Measurements from ENCODE around the gene LAMTOR1. TPM values are rescaled to one million over a fixed set of nuclear protein-coding genes. Genes with fewer than 3 reads are reported as not detected.
"Not testable (repeated sequence)": the region's sequence is repeated elsewhere in the genome, so short reads cannot be mapped to it uniquely, and the experiment has no call there.

LAMTOR1 gene
- total and polyA plus RNA-seq, 4 donors = 51.2 to 231 (median 111) TPM

DNA sequence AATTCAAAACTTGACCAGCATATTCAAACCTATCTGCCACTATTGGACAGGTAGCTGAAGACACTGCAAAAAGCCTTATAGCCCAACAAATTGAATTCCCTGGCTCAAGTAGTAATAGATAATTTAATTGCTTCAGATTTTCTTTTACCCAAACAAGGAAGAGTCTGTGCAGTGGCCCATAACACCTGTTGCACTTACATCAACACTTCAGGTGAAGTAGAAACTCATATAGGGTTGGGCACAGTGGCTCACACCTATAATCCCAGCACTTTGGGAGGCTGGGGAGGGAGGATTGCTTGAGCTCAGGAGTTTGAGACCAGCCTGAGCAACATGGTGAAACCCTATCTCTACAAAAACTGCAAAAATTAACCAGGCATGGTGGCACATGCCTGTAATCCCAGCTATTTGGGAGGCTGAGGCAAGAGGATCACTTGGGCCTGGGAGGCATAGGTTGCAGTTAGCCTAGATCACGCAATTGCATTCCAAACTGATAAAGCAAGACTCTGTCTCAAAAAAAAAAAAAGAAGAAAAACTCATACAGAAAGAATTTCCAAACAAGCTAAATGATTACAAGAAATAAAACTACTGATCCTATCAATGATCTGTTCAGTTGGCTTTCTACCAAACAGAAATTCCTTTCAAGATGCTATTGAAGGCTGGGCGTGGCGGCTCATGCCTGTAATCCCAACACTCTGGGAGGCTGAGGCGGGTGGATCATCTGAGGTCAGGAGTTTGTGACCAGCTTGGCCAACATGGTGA, 41.9 kb upstream of the LAMTOR1 start:
- H3K4me1 ChIP-seq (ENCODE audit: control insufficient read depth in 5 of 5, insufficient read depth in 5 of 5, low read length in 5 of 5) = no peaks in the 10 kb centered on the region
- no peak for DNase-seq
- H3K4me3 ChIP-seq = no peak overlapping the region
- no peaks in the 10 kb centered on the region for H3K36me3 ChIP-seq (ENCODE audit: control insufficient read depth in 4 of 4, insufficient read depth in 4 of 4, low read length in 4 of 4)
- no peak overlapping the region for H3K27ac ChIP-seq (ENCODE audit: low read depth in 1 of 2, low read length in 1 of 2)
- H3K9me3 ChIP-seq (ENCODE audit: control insufficient read depth in 4 of 4, insufficient read depth in 3 of 4, low read length in 3 of 4) = no peaks in the 10 kb centered on the region
- 87 to 92% methylated on average over 4 of the region's 4 CpGs for WGBS, 2 donors
- no peak for ATAC-seq (ENCODE audit: insufficient read depth, low FRiP score)
- TF ChIP-seq, protein P1, sequence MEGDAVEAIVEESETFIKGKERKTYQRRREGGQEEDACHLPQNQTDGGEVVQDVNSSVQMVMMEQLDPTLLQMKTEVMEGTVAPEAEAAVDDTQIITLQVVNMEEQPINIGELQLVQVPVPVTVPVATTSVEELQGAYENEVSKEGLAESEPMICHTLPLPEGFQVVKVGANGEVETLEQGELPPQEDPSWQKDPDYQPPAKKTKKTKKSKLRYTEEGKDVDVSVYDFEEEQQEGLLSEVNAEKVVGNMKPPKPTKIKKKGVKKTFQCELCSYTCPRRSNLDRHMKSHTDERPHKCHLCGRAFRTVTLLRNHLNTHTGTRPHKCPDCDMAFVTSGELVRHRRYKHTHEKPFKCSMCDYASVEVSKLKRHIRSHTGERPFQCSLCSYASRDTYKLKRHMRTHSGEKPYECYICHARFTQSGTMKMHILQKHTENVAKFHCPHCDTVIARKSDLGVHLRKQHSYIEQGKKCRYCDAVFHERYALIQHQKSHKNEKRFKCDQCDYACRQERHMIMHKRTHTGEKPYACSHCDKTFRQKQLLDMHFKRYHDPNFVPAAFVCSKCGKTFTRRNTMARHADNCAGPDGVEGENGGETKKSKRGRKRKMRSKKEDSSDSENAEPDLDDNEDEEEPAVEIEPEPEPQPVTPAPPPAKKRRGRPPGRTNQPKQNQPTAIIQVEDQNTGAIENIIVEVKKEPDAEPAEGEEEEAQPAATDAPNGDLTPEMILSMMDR (IDR thresholded peaks at IDR 0.05; ENCODE audit: control extremely low read depth, extremely low read depth) = no peak
- no peaks in the 10 kb centered on the region for H3K27me3 ChIP-seq (ENCODE audit: control insufficient read depth in 3 of 3, insufficient read depth in 3 of 3, low read length in 2 of 3)
- H3K9ac ChIP-seq (ENCODE audit: insufficient read depth in 1 of 2, low read length in 2 of 2) = no peak overlapping the region

DNA sequence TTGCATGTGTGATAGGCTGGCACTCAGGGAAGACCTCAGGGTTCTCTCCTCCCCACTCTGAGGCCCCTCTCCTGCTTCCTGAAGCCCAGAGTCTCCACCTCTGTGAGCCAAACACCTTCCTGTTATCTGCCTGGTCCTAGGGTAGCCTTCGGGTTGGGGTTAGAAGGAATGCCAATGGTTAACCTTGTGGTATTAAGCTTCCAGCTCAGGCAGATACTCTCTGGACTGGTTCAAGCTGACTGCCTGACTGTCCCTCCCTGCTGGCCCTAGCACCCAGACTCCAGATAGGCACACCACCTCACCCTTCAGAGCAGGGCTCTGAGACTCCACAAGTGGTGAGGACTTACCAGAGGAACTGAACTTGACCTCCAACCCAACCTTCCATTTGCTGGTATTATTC, 39.4 kb upstream of the LAMTOR1 start:
- 25 to 48% methylated on average over 1 of the region's 1 CpG for WGBS, 2 donors
- ATAC-seq (ENCODE audit: insufficient read depth, low FRiP score); H3K36me3 ChIP-seq (ENCODE audit: control insufficient read depth in 4 of 4, insufficient read depth in 4 of 4, low read length in 4 of 4); H3K27me3 ChIP-seq (ENCODE audit: control insufficient read depth in 3 of 3, insufficient read depth in 3 of 3, low read length in 2 of 3); H3K4me3 ChIP-seq; H3K9me3 ChIP-seq (ENCODE audit: control insufficient read depth in 4 of 4, insufficient read depth in 3 of 4, low read length in 3 of 4); DNase-seq; H3K9ac ChIP-seq (ENCODE audit: insufficient read depth in 1 of 2, low read length in 2 of 2); H3K27ac ChIP-seq (ENCODE audit: low read depth in 1 of 2, low read length in 1 of 2); H3K4me1 ChIP-seq (ENCODE audit: control insufficient read depth in 5 of 5, insufficient read depth in 5 of 5, low read length in 5 of 5): not testable (repeated sequence)

DNA sequence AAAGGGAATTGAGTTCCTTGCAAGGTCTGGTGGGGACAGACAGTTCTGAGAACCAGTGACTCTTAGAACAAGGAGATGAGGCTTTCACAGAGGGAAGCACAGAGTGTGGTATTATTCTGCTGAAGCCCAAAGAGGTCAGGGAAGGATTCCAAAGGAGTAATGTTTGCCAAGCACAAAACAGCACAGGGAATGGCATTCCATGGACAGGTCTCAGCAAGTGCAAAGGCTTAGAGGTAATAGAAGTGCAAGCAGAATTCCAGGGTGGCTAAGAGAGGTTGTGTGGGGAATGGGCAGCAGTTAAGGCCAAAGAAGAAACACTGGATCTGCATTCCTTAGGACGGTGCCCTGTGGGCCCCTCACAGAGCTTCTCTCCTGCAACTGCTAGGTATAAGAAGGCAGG, 39.0 kb upstream of the LAMTOR1 start:
- H3K4me3 ChIP-seq; H3K36me3 ChIP-seq (ENCODE audit: control insufficient read depth in 4 of 4, insufficient read depth in 4 of 4, low read length in 4 of 4); H3K9me3 ChIP-seq (ENCODE audit: control insufficient read depth in 4 of 4, insufficient read depth in 3 of 4, low read length in 3 of 4); H3K27me3 ChIP-seq (ENCODE audit: control insufficient read depth in 3 of 3, insufficient read depth in 3 of 3, low read length in 2 of 3); DNase-seq; H3K9ac ChIP-seq (ENCODE audit: insufficient read depth in 1 of 2, low read length in 2 of 2); H3K4me1 ChIP-seq (ENCODE audit: control insufficient read depth in 5 of 5, insufficient read depth in 5 of 5, low read length in 5 of 5); H3K27ac ChIP-seq (ENCODE audit: low read depth in 1 of 2, low read length in 1 of 2); ATAC-seq (ENCODE audit: insufficient read depth, low FRiP score): not testable (repeated sequence)
- WGBS, 2 donors = 68% methylated on average over 1 of the region's 1 CpG; no CpG with 5 or more reads in 1 of the 2 donors

DNA sequence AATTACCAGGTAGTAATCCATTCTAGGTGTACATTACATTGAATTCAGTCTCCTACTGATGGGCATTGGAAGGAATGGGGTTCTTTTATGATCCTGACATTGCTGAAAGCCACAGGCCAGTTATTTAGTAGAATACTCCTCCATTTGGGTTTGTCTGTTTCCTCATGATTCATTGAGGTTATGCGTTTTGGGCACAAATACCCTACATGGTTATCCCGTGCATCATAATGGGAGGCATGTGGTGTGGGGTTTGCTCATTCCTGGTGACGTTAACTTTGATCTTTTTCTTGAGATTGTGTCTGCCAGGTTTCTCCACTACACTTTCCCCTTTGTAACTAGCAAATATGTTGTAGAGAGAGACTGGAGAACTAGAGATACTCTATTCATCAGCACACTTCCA, 38.0 kb upstream of the LAMTOR1 start:
- TF ChIP-seq, protein P1 (IDR thresholded peaks at IDR 0.05; ENCODE audit: control extremely low read depth, extremely low read depth) = no peak
- no peak overlapping the region for H3K4me3 ChIP-seq
- H3K9ac ChIP-seq (ENCODE audit: insufficient read depth in 1 of 2, low read length in 2 of 2) = no peak overlapping the region
- no peak for DNase-seq
- H3K9me3 ChIP-seq (ENCODE audit: control insufficient read depth in 4 of 4, insufficient read depth in 3 of 4, low read length in 3 of 4) = no peaks in the 10 kb centered on the region
- H3K4me1 ChIP-seq (ENCODE audit: control insufficient read depth in 5 of 5, insufficient read depth in 5 of 5, low read length in 5 of 5) = peaks cover 0 to 5% (median 0%) of the 10 kb centered on the region in 5 donors
- H3K27me3 ChIP-seq (ENCODE audit: control insufficient read depth in 3 of 3, insufficient read depth in 3 of 3, low read length in 2 of 3) = no peaks in the 10 kb centered on the region
- no peak for ATAC-seq (ENCODE audit: insufficient read depth, low FRiP score)
- no peaks in the 10 kb centered on the region for H3K36me3 ChIP-seq (ENCODE audit: control insufficient read depth in 4 of 4, insufficient read depth in 4 of 4, low read length in 4 of 4)
- H3K27ac ChIP-seq (ENCODE audit: low read depth in 1 of 2, low read length in 1 of 2) = no peak overlapping the region
- WGBS, 2 donors = 75 to 77% methylated on average over 3 of the region's 3 CpGs
